GM18502 (cell line): Measurements from ENCODE around the gene ARHGAP20.

ENCODE experiments used
- ATAC-seq: cut with Tn5 transposase; IDR thresholded peaks from one replicate; pipeline ENCODE4 v1.9.1; 2021; ENCODE audit warnings: mild to moderate bottlenecking; ENCODE audit not compliant: unreplicated experiment, poor library complexity

ARHGAP20 gene

DNA sequence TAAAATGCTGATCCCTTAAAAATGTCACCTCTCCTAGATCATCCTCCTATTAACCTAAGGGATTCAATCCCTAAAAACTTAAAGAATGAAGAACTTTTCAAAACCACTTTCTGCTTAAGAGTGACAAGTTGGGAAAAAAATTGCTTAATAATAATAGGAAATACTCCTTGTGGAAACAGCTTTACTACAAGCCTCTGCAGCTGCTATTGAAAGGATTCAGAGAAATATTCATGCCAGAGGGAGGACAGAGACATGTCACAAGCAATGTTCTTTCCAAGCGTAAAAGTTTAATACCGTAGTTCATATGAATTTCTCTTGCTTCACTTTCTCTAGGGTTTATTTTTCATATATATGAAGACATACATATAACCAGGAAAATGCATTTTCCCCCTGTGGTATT lies 98.2 kb downstream of the ARHGAP20 start:
- ATAC-seq, result no peak

GRCh38 chr11:110613197-110613918 lies 98.9 kb downstream of the ARHGAP20 start:
- ATAC-seq, result no peak

- no peak for ATAC-seq
Observed at GRCh38 chr11:110606415-110606814, 105.8 kb downstream of the ARHGAP20 start.

DNA sequence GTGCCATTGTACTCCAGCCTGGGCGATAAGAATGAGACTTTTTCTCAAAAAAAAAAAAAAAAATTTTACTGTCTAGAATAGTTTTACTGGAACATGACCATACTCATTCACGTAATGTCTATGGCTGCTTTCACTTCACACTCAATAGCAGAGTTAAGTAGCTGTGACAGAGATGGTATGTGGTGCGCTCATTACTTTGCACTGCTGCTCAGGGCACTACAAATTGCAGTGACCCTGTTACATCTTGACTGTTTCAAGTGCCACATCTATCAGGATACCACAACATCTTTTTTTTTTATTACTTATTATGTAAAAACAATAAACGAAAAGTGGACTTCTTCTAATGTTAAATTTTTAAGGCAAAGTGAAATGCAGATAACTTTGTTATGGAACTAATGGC lies 110.3 kb downstream of the ARHGAP20 start:
- ATAC-seq, result no peak

- no peak for ATAC-seq
Observed at GRCh38 chr11:110600322-110600721, 111.9 kb downstream of the ARHGAP20 start.

DNA sequence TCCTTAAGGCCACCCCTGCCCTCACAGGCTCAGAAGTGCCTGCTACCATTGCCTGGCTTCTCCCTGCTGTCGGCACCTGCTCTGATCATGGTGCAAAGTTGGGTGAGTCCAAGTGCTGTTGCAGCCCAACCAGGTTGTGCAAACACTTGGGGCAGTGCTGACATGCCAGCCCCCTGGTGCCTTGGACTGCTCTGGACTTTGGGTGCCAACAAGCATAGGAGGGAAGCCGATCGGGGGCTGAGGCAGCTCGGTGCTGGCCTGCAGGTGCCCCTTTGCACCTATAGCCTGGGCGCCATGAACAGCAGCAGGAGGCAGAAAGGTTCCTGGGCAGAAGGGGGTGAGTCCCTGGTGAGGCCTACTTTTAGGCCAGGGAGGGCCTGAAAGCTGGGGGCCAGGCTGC lies 113.0 kb downstream of the ARHGAP20 start:
- no peak for ATAC-seq

GRCh38 chr11:110598725-110599124 lies 113.5 kb downstream of the ARHGAP20 start:
- no peak for ATAC-seq

DNA sequence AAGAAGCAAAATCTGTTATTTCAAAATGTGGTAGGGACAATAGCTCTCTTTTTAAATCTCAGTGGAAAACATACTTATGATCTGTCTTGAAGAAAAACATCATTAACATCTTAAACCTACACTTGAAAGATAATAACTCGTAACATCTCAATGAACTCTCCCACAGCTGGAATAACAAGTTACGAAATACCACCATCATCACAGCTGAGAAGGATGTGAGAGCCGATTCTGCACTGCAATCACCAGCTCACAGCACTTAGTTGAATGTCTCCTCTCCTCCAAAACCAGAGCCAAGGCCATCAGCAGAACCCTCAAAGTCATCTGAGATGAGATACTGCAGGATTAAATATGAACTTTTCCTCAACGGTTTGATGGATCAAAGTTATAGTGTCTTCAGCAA lies 124.3 kb downstream of the ARHGAP20 start:
- ATAC-seq, result no peak

DNA sequence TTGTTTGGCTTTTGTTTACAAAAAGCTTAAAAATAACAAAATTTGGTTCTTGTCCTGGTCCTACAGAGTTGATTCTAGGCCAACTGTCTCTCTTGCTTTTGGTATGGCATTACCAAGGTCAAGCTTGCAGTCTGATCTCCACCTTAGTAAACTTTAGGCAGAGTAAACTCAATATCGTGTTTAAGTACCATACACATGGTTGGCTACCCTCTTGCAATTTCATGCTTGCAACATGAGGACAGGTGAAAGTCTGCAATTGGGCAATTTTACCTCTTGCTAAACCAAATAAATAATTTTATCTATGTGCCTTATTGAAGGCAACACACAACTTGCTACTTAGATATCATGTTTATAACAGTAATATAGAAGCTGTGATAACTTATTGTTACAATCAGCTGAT lies 125.1 kb downstream of the ARHGAP20 start:
- no peak for ATAC-seq

GRCh38 chr11:110584150-110584549 lies 128.1 kb downstream of the ARHGAP20 start:
- no peak for ATAC-seq

DNA sequence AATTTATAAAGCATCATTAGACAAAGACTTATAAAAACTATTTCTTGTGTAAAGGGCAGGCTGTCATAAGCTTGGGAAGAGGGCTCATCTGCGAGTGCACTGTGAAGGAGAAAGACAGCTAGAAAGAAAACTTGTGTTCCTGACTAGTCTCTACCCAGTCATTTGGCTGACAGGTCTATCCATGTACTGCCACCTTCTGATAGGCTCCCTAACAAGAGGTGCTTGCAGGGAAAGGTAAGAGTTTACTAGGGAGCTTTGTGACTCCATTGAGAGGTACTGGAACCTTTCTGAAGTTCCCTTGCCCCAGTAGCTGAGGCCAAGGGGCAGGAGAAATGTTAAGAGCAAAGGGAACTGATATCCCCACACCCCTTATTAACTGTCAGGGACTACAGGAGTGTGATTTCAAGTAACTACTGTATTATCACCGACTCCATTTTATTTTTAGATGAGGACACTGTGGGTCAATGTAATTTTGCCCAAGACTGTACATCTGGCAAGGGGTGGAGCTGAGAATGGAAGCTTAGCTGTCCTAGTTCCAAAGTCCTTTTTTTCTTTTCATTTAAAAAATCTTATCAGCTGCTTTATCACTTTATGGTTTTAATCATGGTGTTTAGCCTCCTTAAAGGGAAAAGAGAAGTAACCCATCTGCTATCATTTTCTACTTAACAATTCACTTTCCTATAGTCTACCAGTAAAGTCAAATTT lies 129.4 kb downstream of the ARHGAP20 start:
- ATAC-seq, result no peak

DNA sequence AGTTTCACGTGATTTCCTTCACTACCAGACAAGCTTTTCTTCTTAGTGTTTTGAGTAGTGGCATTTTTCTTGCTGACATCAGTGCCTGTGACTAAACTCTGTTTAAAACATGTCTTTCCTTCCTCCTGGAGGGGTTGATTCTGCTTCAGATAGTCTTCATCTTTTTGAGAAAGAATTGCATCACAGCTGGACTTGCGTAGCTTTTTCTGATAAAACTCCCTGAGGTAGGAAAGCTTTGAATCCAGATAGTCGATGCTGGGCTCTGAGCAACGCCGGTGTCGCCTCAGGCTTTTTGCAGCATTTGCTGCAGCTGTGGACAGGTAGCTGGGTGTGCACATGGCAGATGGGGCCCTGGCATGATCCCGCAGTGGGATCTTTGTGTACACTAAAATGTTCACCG lies 131.7 kb downstream of the ARHGAP20 start:
- ATAC-seq, result no peak

DNA sequence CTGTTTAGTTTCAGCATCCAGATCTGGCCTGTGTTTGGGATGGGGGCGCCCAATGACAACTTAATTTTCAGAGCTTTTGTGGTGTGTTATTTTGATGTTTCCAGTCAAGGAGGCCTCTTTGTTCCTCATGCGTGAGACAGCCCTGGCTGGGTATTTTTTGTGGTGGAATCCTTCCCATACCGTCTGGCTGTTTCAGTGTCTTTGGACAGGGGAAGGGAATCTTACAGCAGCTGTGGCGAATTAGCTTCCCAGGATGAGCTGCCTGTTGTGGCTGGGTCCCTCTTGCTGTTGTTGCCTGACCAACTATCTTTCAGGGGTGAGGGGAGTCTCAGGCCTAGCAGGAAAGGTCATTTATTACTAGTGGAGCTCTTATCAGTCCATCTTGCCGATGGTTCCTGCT lies 138.8 kb downstream of the ARHGAP20 start:
- no peak for ATAC-seq

- ATAC-seq, result no peak
Observed at GRCh38 chr11:110571081-110571720, 141.0 kb downstream of the ARHGAP20 start.

- no peak for ATAC-seq
Observed at GRCh38 chr11:110566577-110566976, 145.7 kb downstream of the ARHGAP20 start.

- ATAC-seq, result no peak
Observed at GRCh38 chr11:110565357-110566336, 146.6 kb downstream of the ARHGAP20 start.

DNA sequence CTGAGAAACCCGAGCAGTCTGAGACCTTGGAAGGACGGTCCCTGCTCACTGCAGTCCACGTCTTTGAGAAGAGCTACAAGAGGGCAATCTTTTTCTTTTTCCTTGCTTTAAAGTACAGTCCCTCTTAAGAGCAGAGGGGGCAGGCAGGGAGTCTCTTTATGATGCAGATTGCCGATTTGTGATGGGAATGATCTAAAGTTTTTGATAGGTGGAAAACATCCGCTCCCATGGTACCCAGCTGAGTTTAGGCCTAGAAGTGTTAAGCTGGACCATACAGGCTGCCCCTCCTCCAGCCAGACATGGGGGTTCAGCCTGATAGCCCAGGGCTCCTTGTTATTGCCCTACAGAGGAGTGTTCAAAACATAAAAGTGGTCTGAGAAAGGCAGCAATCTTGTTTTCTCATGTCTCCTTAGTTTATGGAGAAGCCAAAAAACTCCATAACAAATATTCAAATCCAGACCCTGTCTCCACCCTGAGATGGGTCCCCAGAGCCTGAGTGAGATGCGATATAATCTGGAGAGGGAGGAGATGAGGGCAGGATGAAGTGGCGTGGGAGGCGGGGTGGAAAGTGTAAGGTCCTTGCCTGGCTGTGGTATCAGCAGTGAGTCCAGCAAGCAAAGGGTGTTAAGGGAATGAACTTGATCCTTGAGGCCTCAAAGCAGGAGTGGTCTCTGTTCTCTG lies 147.4 kb downstream of the ARHGAP20 start:
- ATAC-seq, result no peak

DNA sequence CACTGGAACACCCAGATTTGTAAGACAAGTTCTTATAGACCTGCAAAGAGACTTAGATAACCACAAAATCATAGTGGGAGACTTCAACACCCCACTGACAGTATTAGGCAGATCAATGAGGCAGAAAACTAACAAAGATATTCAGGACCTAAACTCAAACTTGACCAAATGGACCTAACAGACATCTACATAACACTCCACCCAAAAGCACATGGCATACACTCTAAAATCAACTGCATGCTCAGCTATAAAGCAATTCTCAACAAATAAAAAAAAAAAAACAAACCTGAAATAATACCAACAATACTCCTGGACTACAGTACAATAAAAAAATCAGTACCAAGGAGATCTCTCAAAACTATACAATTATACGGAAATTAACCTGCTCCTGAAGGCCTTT lies 167.5 kb downstream of the ARHGAP20 start:
- no peak for ATAC-seq

DNA sequence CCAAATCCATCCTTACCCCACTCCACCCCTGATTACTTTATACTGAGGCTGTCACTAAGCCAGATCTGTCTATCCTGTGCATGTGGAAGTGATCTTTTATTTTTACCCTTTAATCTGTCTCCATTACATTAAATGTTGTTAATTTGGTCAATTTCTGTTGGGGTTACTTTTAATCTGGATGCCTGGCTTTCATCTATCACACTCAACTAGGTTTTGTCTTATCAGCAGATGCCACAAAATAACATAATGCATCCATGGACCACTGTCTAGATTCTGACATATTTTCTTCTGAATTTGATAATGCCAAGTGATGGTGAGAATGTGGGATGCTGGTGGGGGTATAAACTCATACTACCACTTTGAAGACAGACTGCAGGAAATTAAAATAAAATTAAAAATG lies 174.1 kb downstream of the ARHGAP20 start:
- no peak for ATAC-seq
